H9 (cell line): ENCODE results near the gene STK17B. TPM values are rescaled to one million over a fixed set of nuclear protein-coding genes. Genes with fewer than 3 reads are reported as not detected.

Source experiments
- DNase-seq: peaks from one replicate; pipeline ENCODE4 v3.0.0-alpha.2; 2017
- H2AFZ ChIP-seq: one replicate; pipeline ENCODE4 v1.6.1; 2013; ENCODE audit warnings: mild to moderate bottlenecking, low read length, control low read depth, moderate library complexity
- H2AK5ac ChIP-seq: 2 replicates; pipeline ENCODE4 v1.6.1; 2013; ENCODE audit warnings: low read length, control low read depth, mixed read lengths; ENCODE audit not compliant: insufficient read length
- H2BK120ac ChIP-seq: one replicate; pipeline ENCODE4 v1.6.1; 2013; ENCODE audit warnings: low read depth, mild to moderate bottlenecking, low read length, control low read depth, inconsistent platforms; ENCODE audit not compliant: poor library complexity, severe bottlenecking
- H2BK12ac ChIP-seq: 2 replicates; pipeline ENCODE4 v1.6.1; 2013; ENCODE audit warnings: low read length, control low read depth, mixed read lengths, low read depth; ENCODE audit not compliant: insufficient read length
- H2BK15ac ChIP-seq: 2 replicates; pipeline ENCODE4 v1.6.1; 2013; ENCODE audit warnings: low read depth, low read length, control low read depth
- H2BK20ac ChIP-seq: one replicate; pipeline ENCODE4 v1.6.1; 2013; ENCODE audit warnings: low read depth, mild to moderate bottlenecking, low read length, control low read depth, inconsistent platforms; ENCODE audit not compliant: poor library complexity, severe bottlenecking
- H2BK5ac ChIP-seq: 2 replicates; pipeline ENCODE4 v1.6.1; 2013; ENCODE audit warnings: low read length, control low read depth, mixed read lengths; ENCODE audit not compliant: insufficient read length
- H3K14ac ChIP-seq: 2 replicates; pipeline ENCODE4 v1.6.1; 2013; ENCODE audit warnings: low read length, control low read depth; ENCODE audit not compliant: insufficient read depth
- H3K18ac ChIP-seq: 2 replicates; pipeline ENCODE4 v1.6.1; 2013; ENCODE audit warnings: low read depth, mild to moderate bottlenecking, mixed read lengths, low read length, control low read depth; ENCODE audit not compliant: insufficient read length
- H3K23ac ChIP-seq: 2 replicates; pipeline ENCODE4 v1.6.1; 2013; ENCODE audit warnings: low read length, control low read depth, mixed read lengths, low read depth; ENCODE audit not compliant: insufficient read length
- H3K23me2 ChIP-seq: 2 replicates; pipeline ENCODE4 v1.6.1; 2013; ENCODE audit warnings: low read depth, mild to moderate bottlenecking, mixed read lengths, low read length, control low read depth; ENCODE audit not compliant: insufficient read length, poor library complexity, severe bottlenecking
- H3K27ac ChIP-seq: 2 replicates; pipeline ENCODE4 v1.5.1; 2013; ENCODE audit warnings: low read length, control low read depth, mixed read lengths, low read depth; ENCODE audit not compliant: insufficient read length
- H3K27me3 ChIP-seq: 2 replicates; pipeline ENCODE4 v1.6.1; 2013; ENCODE audit warnings: low read length, control low read depth, inconsistent platforms; ENCODE audit not compliant: insufficient read depth
- H3K4ac ChIP-seq: 2 replicates; pipeline ENCODE4 v1.6.1; 2013; ENCODE audit warnings: low read depth, mild to moderate bottlenecking, control low read depth, inconsistent platforms, low read length, moderate library complexity
- H3K4me1 ChIP-seq: 2 replicates; pipeline ENCODE4 v1.6.1; 2013; ENCODE audit warnings: low read length, control low read depth, inconsistent platforms; ENCODE audit not compliant: insufficient read depth
- H3K4me2 ChIP-seq: 2 replicates; pipeline ENCODE4 v1.6.1; 2013; ENCODE audit warnings: low read length, control low read depth, mixed read lengths; ENCODE audit not compliant: insufficient read length, insufficient read depth
- H3K56ac ChIP-seq: 2 replicates; pipeline ENCODE4 v1.6.1; 2013; ENCODE audit warnings: low read depth, mild to moderate bottlenecking, mixed read lengths, low read length, control low read depth; ENCODE audit not compliant: insufficient read length
- H3K79me1 ChIP-seq: 2 replicates; pipeline ENCODE4 v1.6.1; 2013; ENCODE audit warnings: low read depth, mild to moderate bottlenecking, moderate library complexity, low read length, control low read depth, inconsistent platforms; ENCODE audit not compliant: insufficient read depth, poor library complexity, severe bottlenecking
- H3K79me2 ChIP-seq: 2 replicates; pipeline ENCODE4 v1.6.1; 2013; ENCODE audit warnings: low read length, control low read depth, inconsistent platforms; ENCODE audit not compliant: insufficient read depth
- H3K9ac ChIP-seq: 2 replicates; pipeline ENCODE4 v1.6.1; 2013; ENCODE audit warnings: low read length, control low read depth, mixed read lengths; ENCODE audit not compliant: insufficient read length; ENCODE audit errors: extremely low read depth
- H3K9me3 ChIP-seq: one replicate; pipeline ENCODE4 v1.6.1; 2013; ENCODE audit warnings: low read depth, low read length, inconsistent platforms; ENCODE audit not compliant: control insufficient read depth
- H3T11ph ChIP-seq: one replicate; pipeline ENCODE4 v1.6.1; 2013; ENCODE audit warnings: mild to moderate bottlenecking, low read length, control low read depth, inconsistent platforms
- H4K20me1 ChIP-seq: one replicate; pipeline ENCODE4 v1.6.1; 2013; ENCODE audit not compliant: control insufficient read depth, insufficient read length, insufficient read depth
- H4K5ac ChIP-seq: 2 replicates; pipeline ENCODE4 v1.6.1; 2013; ENCODE audit warnings: low read depth, mild to moderate bottlenecking, mixed read lengths, low read length, control low read depth; ENCODE audit not compliant: insufficient read length
- H4K8ac ChIP-seq: replicated peaks from 2 replicates; pipeline ENCODE4 v1.6.1; 2013; ENCODE audit warnings: low read length, control low read depth, mixed read lengths, low read depth; ENCODE audit not compliant: insufficient read length
- H4K91ac ChIP-seq: 2 replicates; pipeline ENCODE4 v1.6.1; 2013; ENCODE audit warnings: low read depth, mild to moderate bottlenecking, moderate library complexity, mixed read lengths, low read length, control low read depth; ENCODE audit not compliant: insufficient read length
- H3K27ac Mint-ChIP-seq, 3 experiments: 2 replicates in 2 of 3; 3 replicates in 1 of 3; pipeline ENCODE4 v1.8.0; 2020 to 2021; ENCODE audit warnings: mixed read lengths in 3 of 3, mild to moderate bottlenecking in 1 of 3, moderate library complexity in 1 of 3
- H3K27me3 Mint-ChIP-seq: 2 replicates; pipeline ENCODE4 v1.8.0; 2021; ENCODE audit warnings: low read depth, mild to moderate bottlenecking, moderate library complexity, mixed read lengths
- H3K36me3 Mint-ChIP-seq, 3 experiments: 2 replicates in 2 of 3; 3 replicates in 1 of 3; pipeline ENCODE4 v1.8.0; 2020 to 2021; ENCODE audit warnings: low read depth in 3 of 3, mixed read lengths in 3 of 3; ENCODE audit not compliant: insufficient read depth in 1 of 3
- H3K4me1 Mint-ChIP-seq, 2 experiments: 2 replicates each; pipeline ENCODE4 v1.8.0; 2020; ENCODE audit warnings: mixed read lengths in 2 of 2
- H3K4me3 Mint-ChIP-seq, 2 experiments: 2 replicates in 1 of 2; 3 replicates in 1 of 2; pipeline ENCODE4 v1.8.0; 2020 to 2021; ENCODE audit warnings: mild to moderate bottlenecking in 2 of 2, mixed read lengths in 2 of 2, moderate library complexity in 1 of 2
- H3K9me3 Mint-ChIP-seq, 2 experiments: 2 replicates in 1 of 2; 3 replicates in 1 of 2; pipeline ENCODE4 v1.8.0; 2020; ENCODE audit warnings: mild to moderate bottlenecking in 2 of 2, mixed read lengths in 2 of 2, moderate library complexity in 1 of 2
- WGBS: extraction: QIAGEN DNeasy Blood & Tissue Kit; methylation state at CpG from one replicate; pipeline ENCODE4 v1.1.7; 2013; ENCODE audit warnings: missing lambda C conversion rate, low lambda C conversion rate, mixed read lengths; ENCODE audit not compliant: insufficient read length; ENCODE audit errors: extremely low coverage; 5-methylcytosine and 5-hydroxymethylcytosine counted together
- total RNA-seq: library from RNA; stranded (reverse); gene quantifications from 2 replicates; pipeline ENCODE4 v1.2.1, GENCODE V29; 2021
- TF ChIP-seq, protein P1 (sequence below): fragments of 200-600 bp; sonication (generic); conservative IDR thresholded peaks from 3 replicates; pipeline ENCODE4 v1.8.0; 2021; ENCODE audit warnings: antibody characterized with exemption, mild to moderate bottlenecking

Gene STK17B
- total RNA-seq, 1 experiment from 2014 or later, result 6.1 TPM

DNA sequence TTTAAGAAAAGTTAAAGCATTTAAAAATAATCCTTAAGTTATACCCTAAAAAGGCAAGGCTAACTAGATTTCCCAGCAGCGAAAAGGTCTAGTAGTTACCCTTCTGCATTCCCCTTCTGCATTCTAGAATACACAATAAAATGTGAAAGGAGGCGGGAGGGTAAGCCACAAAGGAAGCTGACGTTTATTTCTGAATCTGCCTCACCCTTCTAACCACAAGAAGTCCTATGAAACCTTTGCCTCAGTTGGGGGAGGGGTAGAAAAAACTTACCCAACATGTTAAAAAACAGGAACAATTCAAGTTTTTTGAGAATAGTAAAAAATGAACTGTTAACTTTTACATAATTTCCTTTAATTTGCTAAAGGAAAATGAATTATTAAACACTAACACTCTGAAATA, 11.3 kb downstream of the STK17B start:
- no peaks in the 10 kb centered on the region for H3K27me3 ChIP-seq
- no peak overlapping the region for H3K9ac ChIP-seq
- H3K18ac ChIP-seq, result no peak overlapping the region
- H3K79me1 ChIP-seq, result no peaks in the 10 kb centered on the region
- no peaks in the 10 kb centered on the region for H3K23me2 ChIP-seq
- no peak overlapping the region for H3T11ph ChIP-seq
- WGBS, result no CpG with 5 or more reads among the region's 3 CpGs
- no peak overlapping the region for H4K8ac ChIP-seq
- no peak overlapping the region for H2AK5ac ChIP-seq
- H3K14ac ChIP-seq, result no peak overlapping the region
- no peaks in the 10 kb centered on the region for H3K9me3 Mint-ChIP-seq
- H4K5ac ChIP-seq, result no peak overlapping the region
- no peak overlapping the region for H3K27ac Mint-ChIP-seq
- H3K9me3 ChIP-seq, result no peaks in the 10 kb centered on the region
- no peak overlapping the region for H2BK120ac ChIP-seq
- H3K79me2 ChIP-seq, result no peaks in the 10 kb centered on the region; the same call in 1 of the 2 replicates
- no peaks in the 10 kb centered on the region for H3K4me1 ChIP-seq
- H3K4me3 Mint-ChIP-seq, result no peak overlapping the region
- no peaks in the 10 kb centered on the region for H4K20me1 ChIP-seq
- H2BK12ac ChIP-seq, result no peak overlapping the region
- H3K36me3 Mint-ChIP-seq, result peaks cover 4 to 21% (median 11%) of the 10 kb centered on the region in 3 experiments; a peak in 5 of 7 replicates
- no peak overlapping the region for H3K23ac ChIP-seq
- no peak overlapping the region for H2AFZ ChIP-seq
- H3K4me2 ChIP-seq, result no peak overlapping the region
- no peak overlapping the region for H3K56ac ChIP-seq
- no peak overlapping the region for H4K91ac ChIP-seq
- H2BK5ac ChIP-seq, result no peak overlapping the region
- H2BK20ac ChIP-seq, result no peak overlapping the region
- peaks cover 7 to 10% of the 10 kb centered on the region in 2 experiments for H3K4me1 Mint-ChIP-seq
- no peak overlapping the region for H2BK15ac ChIP-seq
- H3K27me3 Mint-ChIP-seq, result no peaks in the 10 kb centered on the region
- TF ChIP-seq, protein P1, sequence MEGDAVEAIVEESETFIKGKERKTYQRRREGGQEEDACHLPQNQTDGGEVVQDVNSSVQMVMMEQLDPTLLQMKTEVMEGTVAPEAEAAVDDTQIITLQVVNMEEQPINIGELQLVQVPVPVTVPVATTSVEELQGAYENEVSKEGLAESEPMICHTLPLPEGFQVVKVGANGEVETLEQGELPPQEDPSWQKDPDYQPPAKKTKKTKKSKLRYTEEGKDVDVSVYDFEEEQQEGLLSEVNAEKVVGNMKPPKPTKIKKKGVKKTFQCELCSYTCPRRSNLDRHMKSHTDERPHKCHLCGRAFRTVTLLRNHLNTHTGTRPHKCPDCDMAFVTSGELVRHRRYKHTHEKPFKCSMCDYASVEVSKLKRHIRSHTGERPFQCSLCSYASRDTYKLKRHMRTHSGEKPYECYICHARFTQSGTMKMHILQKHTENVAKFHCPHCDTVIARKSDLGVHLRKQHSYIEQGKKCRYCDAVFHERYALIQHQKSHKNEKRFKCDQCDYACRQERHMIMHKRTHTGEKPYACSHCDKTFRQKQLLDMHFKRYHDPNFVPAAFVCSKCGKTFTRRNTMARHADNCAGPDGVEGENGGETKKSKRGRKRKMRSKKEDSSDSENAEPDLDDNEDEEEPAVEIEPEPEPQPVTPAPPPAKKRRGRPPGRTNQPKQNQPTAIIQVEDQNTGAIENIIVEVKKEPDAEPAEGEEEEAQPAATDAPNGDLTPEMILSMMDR, result no peak
- DNase-seq, result peak; percentile 36
- H3K4ac ChIP-seq, result no peak overlapping the region
- no peak overlapping the region for H3K27ac ChIP-seq
